GM11168 (cell line): ENCODE data around the gene AMFR.

Source experiments
- in situ Hi-C: fragments of 300-500 bp; cut with MboI; formaldehyde crosslinking; loops from one replicate; pipeline ENCODE4 v1.12.0; 2022; ENCODE audit warnings: low sequenced_read_pairs; ENCODE audit not compliant: unreplicated experiment

Gene AMFR

GRCh38 chr16:56365552-56365951, 59.8 kb downstream of the AMFR start:
- in situ Hi-C loops: no loop called here

GRCh38 chr16:56364865-56365264, 60.5 kb downstream of the AMFR start:
- in situ Hi-C loops: no loop called here

GRCh38 chr16:56363781-56364565, 61.4 kb downstream of the AMFR start:
- in situ Hi-C loops: no loop called here

- in situ Hi-C loops: no loop called here
Measured at GRCh38 chr16:56363181-56363716, 62.1 kb downstream of the AMFR start.

- in situ Hi-C loops: no loop called here
Measured at GRCh38 chr16:56362706-56363105, 62.6 kb downstream of the AMFR start.

- in situ Hi-C loops: no loop called here
Measured at GRCh38 chr16:56362057-56362655, 63.2 kb downstream of the AMFR start.

GRCh38 chr16:56360117-56361008, 65.0 kb downstream of the AMFR start:
- in situ Hi-C loops: no loop called here

GRCh38 chr16:56357765-56358322, 67.5 kb downstream of the AMFR start:
- in situ Hi-C loops: no loop called here

GRCh38 chr16:56357241-56357764, 68.0 kb downstream of the AMFR start:
- in situ Hi-C loops: no loop called here

- in situ Hi-C loops: no loop called here
Measured at GRCh38 chr16:56356276-56357240, 68.8 kb downstream of the AMFR start.

- in situ Hi-C loops: no loop called here
Measured at GRCh38 chr16:56355786-56356275, 69.5 kb downstream of the AMFR start.

- in situ Hi-C loops: no loop called here
Measured at GRCh38 chr16:56355221-56355620, 70.1 kb downstream of the AMFR start.

- in situ Hi-C loops: no loop called here
Measured at GRCh38 chr16:56354746-56355145, 70.6 kb downstream of the AMFR start.

- in situ Hi-C loops: no loop called here
Measured at GRCh38 chr16:56354016-56354415, 71.3 kb downstream of the AMFR start.

- in situ Hi-C loops: no loop called here
Measured at GRCh38 chr16:56353054-56353921, 72.1 kb downstream of the AMFR start.

GRCh38 chr16:56352351-56353053, 72.8 kb downstream of the AMFR start:
- in situ Hi-C loops: no loop called here

GRCh38 chr16:56351481-56351880, 73.9 kb downstream of the AMFR start:
- in situ Hi-C loops: no loop called here
